GM19351 (cell line): ENCODE data around the gene PHLPP1.
A peak's percentile ranks its signal among the peaks of the same experiment; 100 is the strongest.

Source experiments
- ATAC-seq: cut with Tn5 transposase; IDR thresholded peaks from one replicate; pipeline ENCODE4 v1.9.1; 2021; ENCODE audit warnings: mild to moderate bottlenecking, moderate library complexity; ENCODE audit not compliant: unreplicated experiment

Gene PHLPP1

DNA sequence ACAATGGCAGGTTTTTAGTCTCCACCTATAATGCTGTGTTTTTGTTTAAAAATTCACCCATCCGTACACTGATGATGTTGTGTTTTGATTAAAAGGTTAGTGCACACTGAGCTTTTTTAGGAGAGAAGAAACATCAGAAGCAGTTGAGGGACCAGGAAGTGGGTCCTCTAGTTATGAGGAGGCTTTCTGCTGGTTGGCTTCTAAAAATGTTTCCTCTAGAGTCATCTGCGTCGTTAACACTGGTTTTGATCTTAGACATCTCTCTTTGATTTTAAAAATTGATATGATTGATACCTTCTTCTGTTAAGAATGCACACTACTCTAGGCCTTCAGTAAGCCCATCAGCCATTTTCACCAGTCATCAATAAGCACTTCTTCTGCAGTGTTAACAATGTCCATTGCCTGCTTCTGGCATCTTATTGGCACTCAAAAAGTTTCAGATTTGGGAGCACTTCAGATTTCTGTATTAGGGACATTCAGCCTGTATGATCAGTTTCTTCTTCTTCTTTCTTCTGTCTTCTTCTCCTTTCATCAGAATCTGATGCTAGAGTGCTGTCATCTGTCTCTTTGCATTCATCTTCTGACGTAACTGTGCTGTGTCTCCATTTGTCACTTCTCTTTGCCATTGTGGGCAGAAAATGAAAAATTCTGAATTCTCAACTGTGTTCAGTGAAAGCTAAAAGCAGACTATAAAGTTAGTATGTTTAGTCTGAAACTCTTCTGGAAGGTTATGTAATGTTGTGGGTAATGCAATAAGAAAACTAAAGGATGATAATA lies 56.3 kb downstream of the PHLPP1 start:
- ATAC-seq: peak; percentile 79

GRCh38 chr18:62772860-62773584 lies 57.7 kb downstream of the PHLPP1 start:
- no peak for ATAC-seq

GRCh38 chr18:62773691-62774090 lies 58.4 kb downstream of the PHLPP1 start:
- no peak for ATAC-seq

- ATAC-seq: no peak
Measured at GRCh38 chr18:62776024-62776570, 60.8 kb downstream of the PHLPP1 start.

GRCh38 chr18:62777814-62778213 lies 62.5 kb downstream of the PHLPP1 start:
- no peak for ATAC-seq

GRCh38 chr18:62778976-62779869 lies 63.9 kb downstream of the PHLPP1 start:
- no peak for ATAC-seq

- no peak for ATAC-seq
Measured at GRCh38 chr18:62781262-62781661, 65.9 kb downstream of the PHLPP1 start.

GRCh38 chr18:62781893-62782292 lies 66.6 kb downstream of the PHLPP1 start:
- ATAC-seq: no peak

DNA sequence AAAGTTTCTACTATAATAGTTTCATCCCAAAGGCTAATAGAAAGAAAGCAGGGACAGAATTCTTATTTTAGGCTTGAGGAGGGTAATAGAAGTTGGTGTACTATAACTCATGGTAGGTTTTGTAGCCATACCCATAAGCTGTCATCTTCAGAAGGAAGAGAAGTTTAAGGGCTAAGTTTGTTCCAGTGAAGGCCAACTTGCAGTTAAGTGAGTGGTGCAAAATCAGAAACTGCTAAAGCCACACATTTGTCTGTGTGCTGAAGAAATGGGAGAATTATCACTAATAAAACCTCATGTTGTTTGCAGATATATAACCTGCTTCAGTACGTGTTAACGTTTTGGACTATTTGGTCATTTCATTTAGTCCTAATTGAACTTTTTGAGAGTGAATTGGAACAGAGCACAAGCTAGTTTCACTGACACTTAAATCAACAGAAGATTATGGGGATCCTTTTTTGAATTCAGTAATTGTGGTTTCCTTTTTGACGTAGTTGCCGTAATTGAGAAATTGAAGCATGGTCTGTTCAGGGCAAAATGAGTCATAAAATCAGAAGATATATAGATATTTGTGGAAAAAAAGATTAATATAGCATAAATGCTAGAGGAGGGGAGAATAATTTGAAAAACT lies 69.1 kb downstream of the PHLPP1 start:
- ATAC-seq: peak; percentile 81

DNA sequence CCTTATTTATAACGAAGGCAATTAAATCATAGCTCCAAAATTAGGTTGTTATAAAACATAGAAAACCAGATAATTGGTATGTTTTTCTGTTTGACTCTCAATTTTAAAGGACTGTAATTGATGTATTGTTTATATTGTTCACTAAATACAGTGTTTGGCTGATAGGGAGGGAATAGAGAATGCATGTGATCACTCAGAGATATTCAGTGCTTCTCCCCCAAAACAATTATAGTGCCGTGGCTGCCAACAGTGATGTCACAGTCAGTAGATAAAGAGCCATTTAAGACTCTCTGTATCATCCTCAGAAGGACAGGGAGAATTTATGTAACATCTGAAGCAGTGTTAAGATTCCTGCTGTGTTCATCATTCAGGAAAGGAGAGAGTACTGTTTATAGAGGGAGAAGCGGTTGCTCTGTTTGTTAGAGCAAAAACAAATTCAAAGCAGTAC lies 69.6 kb downstream of the PHLPP1 start:
- no peak for ATAC-seq

DNA sequence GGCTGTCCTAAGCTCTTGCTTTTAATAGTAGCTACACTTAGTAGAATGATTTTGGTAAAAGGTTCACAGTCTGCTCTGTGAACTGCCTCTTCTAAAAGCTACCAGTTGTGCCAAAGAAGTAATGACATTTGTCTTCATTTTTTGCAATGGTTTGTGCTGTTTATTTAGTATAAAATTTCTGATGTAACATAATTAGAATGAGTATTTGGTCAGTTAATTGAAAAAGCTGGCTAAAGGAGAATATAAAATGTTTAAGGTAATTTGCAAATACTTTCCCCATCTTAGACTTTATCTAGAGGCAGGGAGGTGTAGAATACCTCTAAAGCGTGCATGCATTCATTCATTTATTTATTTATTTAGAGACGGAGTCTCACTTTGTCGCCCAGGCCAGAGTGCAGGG lies 71.3 kb downstream of the PHLPP1 start:
- no peak for ATAC-seq

GRCh38 chr18:62788111-62788510 lies 72.8 kb downstream of the PHLPP1 start:
- no peak for ATAC-seq

DNA sequence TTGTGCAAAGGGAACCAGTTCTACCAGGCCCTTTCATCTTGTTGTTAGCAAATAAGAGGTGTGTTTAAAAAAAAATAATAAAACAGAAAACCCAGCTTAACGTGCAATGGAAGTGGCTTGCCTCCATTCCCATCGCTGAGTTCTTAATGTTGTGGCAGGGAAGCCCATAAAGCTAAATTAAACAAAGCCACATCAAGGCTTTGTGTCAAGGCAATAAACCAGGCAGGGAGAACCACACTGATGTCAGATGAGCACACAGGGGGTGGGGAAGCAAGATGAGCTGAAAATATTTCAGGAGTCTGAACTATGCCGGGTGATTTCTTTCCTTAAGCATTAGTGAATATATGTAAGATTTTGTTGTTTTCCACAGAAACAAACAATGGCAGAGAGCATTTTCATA lies 73.5 kb downstream of the PHLPP1 start:
- no peak for ATAC-seq

- no peak for ATAC-seq
Measured at GRCh38 chr18:62790871-62791772, 75.8 kb downstream of the PHLPP1 start.

DNA sequence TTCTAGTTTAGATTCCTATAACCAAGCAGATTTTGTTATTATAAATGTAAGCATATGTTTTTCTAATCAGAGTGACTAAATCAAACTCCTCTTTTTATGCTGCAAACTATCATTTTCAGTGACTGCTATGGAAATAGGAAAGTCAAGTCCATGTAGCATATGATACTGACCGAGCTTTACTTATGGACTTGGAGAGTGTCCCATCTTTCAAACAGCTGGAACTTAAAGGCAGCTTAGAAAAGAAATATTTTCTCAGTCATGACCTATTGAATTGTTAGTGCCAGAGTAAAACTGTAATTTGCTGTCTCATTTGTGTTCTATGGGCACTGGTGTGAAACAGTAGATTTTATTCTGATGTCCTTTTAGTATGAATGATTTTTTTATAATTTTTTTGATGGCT lies 76.7 kb downstream of the PHLPP1 start:
- no peak for ATAC-seq

DNA sequence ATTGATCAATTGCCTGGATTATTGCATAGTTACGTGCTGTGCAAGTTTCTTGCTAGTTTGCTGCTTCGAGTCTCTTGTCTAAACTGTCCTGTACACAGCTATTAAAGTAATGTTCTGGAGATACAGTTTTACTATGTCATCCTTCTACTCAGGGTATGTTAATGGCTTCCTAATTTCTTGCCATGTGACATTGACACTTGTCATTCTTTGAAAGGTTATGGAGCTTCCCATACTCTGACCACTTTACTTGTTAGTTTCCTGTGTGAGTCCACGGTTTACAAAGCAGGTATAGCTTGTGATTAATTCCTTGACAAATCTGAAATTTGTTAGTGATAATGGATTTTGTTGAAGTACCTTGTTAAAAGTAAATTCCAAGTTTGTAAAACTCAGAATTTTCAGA lies 80.5 kb downstream of the PHLPP1 start:
- ATAC-seq: no peak

DNA sequence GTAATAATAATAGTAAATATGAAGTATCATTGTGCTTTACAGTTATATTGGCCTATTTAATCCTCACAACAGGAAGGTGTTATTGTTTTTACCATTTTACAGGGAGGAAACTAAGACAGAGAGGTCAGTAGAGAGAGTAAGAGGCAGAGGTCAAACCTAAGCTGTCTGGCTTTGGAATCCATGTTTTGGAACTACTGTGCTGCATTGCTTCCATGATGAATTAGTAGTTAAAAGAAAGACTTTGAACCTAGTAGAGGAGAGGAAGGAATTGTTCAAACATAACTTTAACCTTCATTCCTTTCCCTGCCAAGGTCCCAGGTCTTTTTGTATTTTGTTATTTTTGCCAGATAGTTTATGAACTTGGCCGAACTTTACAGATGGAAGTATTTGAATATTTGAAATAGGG lies 80.9 kb downstream of the PHLPP1 start:
- no peak for ATAC-seq

GRCh38 chr18:62797329-62797728 lies 82.0 kb downstream of the PHLPP1 start:
- no peak for ATAC-seq

DNA sequence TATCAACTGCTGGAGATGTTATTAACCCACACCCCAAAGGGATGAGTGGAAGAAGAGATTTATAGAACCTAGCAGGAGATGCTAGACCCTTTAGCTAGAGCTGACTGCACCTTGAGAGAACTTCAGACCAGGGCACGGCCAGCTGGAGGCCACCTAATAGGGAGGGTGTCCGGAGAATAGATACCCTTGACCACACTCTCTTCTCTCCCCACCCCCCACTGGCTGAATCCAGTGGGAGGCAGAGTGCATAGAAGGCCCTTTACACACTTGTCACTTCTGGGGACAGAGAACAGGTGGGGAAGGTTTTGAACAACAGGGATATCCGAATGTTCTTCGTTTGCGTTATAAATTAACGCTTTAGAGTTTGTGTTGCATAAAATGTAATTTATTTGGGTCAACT lies 84.6 kb downstream of the PHLPP1 start:
- no peak for ATAC-seq

- ATAC-seq: no peak
Measured at GRCh38 chr18:62802523-62802922, 87.2 kb downstream of the PHLPP1 start.
